Activated CD8-positive, alpha-beta memory T cell treated with anti-CD3 and anti-CD28 coated beads, Interleukin-2, amount 50 U/mL, for 48 hours (primary cell): ENCODE measurements around the gene BBS9.

Experiments used
- DNase-seq: peaks from one replicate; pipeline ENCODE4 v3.0.0-alpha.2; 2020

The BBS9 gene

GRCh38 chr7:33624215-33624614, 494.9 kb downstream of the BBS9 start:
- no peak for DNase-seq

- no peak for DNase-seq
Observed at GRCh38 chr7:33626869-33627268, 497.5 kb downstream of the BBS9 start.

- DNase-seq: no peak
Observed at GRCh38 chr7:33627741-33628140, 498.4 kb downstream of the BBS9 start.

GRCh38 chr7:33628894-33629293, 499.5 kb downstream of the BBS9 start:
- DNase-seq: no peak

GRCh38 chr7:33630359-33630758, 501.0 kb downstream of the BBS9 start:
- no peak for DNase-seq

- no peak for DNase-seq
Observed at GRCh38 chr7:33632322-33632721, 503.0 kb downstream of the BBS9 start.

GRCh38 chr7:33632840-33633525, 503.6 kb downstream of the BBS9 start:
- no peak for DNase-seq

GRCh38 chr7:33634606-33635005, 505.2 kb downstream of the BBS9 start:
- DNase-seq: no peak

- no peak for DNase-seq
Observed at GRCh38 chr7:33636359-33636758, 507.0 kb downstream of the BBS9 start.

GRCh38 chr7:33639552-33640197, 510.3 kb downstream of the BBS9 start:
- DNase-seq: no peak

GRCh38 chr7:33640741-33641140, 511.4 kb downstream of the BBS9 start:
- no peak for DNase-seq

GRCh38 chr7:33642312-33642711, 512.9 kb downstream of the BBS9 start:
- DNase-seq: no peak

- no peak for DNase-seq
Observed at GRCh38 chr7:33643530-33643929, 514.2 kb downstream of the BBS9 start.

GRCh38 chr7:33644489-33644888, 515.1 kb downstream of the BBS9 start:
- DNase-seq: no peak

GRCh38 chr7:33645104-33645503, 515.7 kb downstream of the BBS9 start:
- DNase-seq: no peak

- no peak for DNase-seq
Observed at GRCh38 chr7:33646166-33646565, 516.8 kb downstream of the BBS9 start.

GRCh38 chr7:33646891-33647391, 517.6 kb downstream of the BBS9 start:
- DNase-seq: no peak

GRCh38 chr7:33649476-33650441, 520.4 kb downstream of the BBS9 start:
- DNase-seq: no peak

GRCh38 chr7:33650828-33651227, 521.5 kb downstream of the BBS9 start:
- DNase-seq: no peak

GRCh38 chr7:33651998-33652515, 522.7 kb downstream of the BBS9 start:
- no peak for DNase-seq

GRCh38 chr7:33654676-33655075, 525.3 kb downstream of the BBS9 start:
- DNase-seq: no peak
